DMS153 treated with DMSO at 0.1 percent for 48 hours (cell line): Measurements from ENCODE around the gene MORN4.
"Not testable (repeated sequence)": the region's sequence is repeated elsewhere in the genome, so short reads cannot be mapped to it uniquely, and the experiment has no call there.

ENCODE experiments used
- DNase-seq: peaks from one replicate; lab custom pipeline; 2025; ENCODE audit not compliant: unreplicated experiment; lab: John Stamatoyannopoulos, UW

MORN4 gene

GRCh38 chr10:97598407-97599271, 34.7 kb downstream of the MORN4 start:
- DNase-seq: no peak

GRCh38 chr10:97597778-97598177, 35.5 kb downstream of the MORN4 start:
- DNase-seq: no peak

- no peak for DNase-seq
Measured at GRCh38 chr10:97596101-97597082, 36.9 kb downstream of the MORN4 start.

- DNase-seq: no peak
Measured at GRCh38 chr10:97593421-97593820, 39.9 kb downstream of the MORN4 start.

- DNase-seq: no peak
Measured at GRCh38 chr10:97590748-97591495, 42.4 kb downstream of the MORN4 start.

GRCh38 chr10:97590082-97590747, 43.1 kb downstream of the MORN4 start:
- DNase-seq: no peak

- DNase-seq: no peak
Measured at GRCh38 chr10:97589479-97589878, 43.8 kb downstream of the MORN4 start, which contains the start of gene C10orf62. Gene C10orf62 (plus strand): TSS chr10:97589721. CDS start chr10:97589898, 177 bp downstream.

GRCh38 chr10:97587183-97587582, 46.1 kb downstream of the MORN4 start:
- DNase-seq: no peak

- no peak for DNase-seq
Measured at GRCh38 chr10:97585439-97585811, 47.9 kb downstream of the MORN4 start.

- DNase-seq: no peak
Measured at GRCh38 chr10:97584798-97585438, 48.4 kb downstream of the MORN4 start.

GRCh38 chr10:97584060-97584797, 49.1 kb downstream of the MORN4 start, which contains the start of gene HOGA1:
Gene HOGA1 (plus strand): TSS chr10:97584389. CDS start chr10:97584704, 315 bp downstream.
- no peak for DNase-seq

- DNase-seq: no peak
Measured at GRCh38 chr10:97583476-97583875, 49.8 kb downstream of the MORN4 start.

GRCh38 chr10:97582169-97582568, 51.1 kb downstream of the MORN4 start:
- DNase-seq: no peak

GRCh38 chr10:97580421-97581367, 52.6 kb downstream of the MORN4 start:
- DNase-seq: no peak

GRCh38 chr10:97578171-97578844, 55.0 kb downstream of the MORN4 start:
- DNase-seq: no peak

GRCh38 chr10:97577701-97578100, 55.6 kb downstream of the MORN4 start:
- no peak for DNase-seq

- not testable (repeated sequence) for DNase-seq
Measured at GRCh38 chr10:97576487-97576886, 56.8 kb downstream of the MORN4 start.
